ENCODE measurements around the gene YKT6.
"Not testable (repeated sequence)": the region's sequence is repeated elsewhere in the genome, so short reads cannot be mapped to it uniquely, and the experiment has no call there.

Gene YKT6

DNA sequence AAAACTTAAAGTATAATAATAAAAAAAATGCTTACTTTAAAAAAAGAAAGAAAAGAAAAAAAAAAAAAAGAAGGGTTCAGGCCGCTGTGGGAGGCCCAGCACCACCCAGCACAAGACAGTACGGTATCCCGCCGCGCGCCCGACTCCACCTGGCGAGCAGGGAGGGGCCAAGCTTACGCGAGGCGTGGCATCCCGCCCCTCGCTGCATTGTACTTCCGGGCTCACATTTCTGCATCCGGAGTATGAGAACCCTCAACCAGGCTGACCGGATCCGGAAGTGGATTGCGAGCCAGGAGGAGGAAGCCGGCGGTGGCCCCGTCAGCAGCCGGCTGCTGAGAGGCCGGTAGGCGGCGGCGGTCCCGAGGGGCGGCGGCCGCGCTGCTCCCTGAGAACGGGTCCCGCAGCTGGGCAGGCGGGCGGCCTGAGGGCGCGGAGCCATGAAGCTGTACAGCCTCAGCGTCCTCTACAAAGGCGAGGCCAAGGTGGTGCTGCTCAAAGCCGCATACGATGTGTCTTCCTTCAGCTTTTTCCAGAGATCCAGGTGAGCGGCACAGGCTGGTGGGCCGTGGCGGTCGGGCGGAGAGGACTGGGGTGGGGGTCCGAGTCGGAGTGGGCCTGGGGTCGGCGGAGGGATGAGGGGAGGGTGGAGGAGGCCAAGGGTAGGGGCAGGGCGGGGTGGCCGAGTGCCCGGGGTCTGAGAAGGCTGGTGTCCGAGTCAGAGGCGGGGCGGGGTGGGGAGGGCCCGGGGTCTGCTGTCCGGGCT is at the start of gene YKT6:
Gene YKT6, plus strand, starts transcription at position 280 of the 763 bp plus-strand sequence. Its CDS starts 158 bp downstream, at position 438.
- DNase-seq = peak; percentile 95

DNA sequence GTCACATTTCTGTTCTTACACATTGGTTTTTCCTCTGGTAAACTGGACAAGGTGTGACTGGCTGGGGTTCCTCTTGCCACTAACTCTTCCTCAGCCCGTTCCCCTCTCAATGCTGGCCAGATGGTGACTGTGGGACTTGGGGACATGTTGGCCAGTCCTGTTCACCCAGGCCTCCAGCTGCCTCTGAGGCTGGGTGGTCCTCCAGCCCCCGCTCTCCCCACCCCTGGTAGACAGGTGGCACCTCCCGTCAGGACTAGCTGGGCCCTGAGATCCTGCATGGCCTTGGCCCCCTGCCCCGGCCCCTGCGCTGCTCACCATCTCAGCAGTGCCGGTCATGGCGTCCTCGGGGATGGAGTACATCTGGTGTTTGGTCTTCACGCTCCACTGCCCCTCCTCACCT is 48.8 kb upstream of the YKT6 start:
- DNase-seq = no peak

DNA sequence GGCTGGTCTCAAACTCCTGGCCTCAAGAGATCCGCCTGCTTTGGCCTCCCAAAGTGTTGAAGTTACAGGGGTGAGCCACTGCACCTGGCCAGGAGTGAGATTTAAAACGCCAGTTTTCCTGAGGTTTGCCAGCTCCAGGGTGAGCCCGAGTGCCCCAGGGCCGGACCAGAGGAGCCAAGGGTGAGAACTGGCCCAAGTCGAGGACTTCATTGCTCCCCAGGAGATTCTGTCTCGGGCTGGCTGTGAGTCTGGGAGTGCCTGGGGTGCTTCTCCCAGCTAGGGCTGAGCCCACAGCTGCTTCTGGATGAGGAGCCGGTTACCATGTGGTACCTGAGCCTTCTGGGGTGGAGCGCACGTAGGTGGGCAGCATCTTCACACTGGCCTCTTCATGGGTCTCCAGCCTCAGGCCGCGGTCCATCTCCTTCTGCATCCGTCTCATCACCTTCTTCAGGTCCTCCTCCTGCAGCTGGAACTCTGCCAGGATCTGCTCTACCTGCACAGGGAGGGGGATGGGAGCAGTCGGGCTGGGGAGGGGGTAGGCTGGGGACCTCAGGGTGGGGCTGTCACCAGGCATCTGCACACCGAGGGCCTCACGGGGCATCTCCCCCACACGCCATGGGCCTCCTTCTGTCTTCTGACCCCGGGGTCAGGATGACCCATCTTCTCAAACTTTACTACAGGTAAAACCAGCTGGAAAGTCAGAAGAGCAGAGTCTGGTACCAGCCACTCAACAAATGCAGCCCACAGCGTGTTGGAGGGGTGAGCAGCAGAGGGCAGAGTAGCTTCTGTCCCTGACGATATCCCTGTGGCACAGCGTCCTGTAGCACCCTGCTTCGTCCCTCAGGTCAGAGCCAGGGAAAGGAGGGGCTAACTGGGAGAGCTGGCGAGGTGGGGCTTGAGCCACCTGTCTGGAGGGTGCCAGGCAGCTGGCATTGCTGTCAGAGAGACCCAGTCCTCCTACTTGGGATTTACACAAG is 47.5 kb upstream of the YKT6 start:
- DNase-seq = no peak

DNA sequence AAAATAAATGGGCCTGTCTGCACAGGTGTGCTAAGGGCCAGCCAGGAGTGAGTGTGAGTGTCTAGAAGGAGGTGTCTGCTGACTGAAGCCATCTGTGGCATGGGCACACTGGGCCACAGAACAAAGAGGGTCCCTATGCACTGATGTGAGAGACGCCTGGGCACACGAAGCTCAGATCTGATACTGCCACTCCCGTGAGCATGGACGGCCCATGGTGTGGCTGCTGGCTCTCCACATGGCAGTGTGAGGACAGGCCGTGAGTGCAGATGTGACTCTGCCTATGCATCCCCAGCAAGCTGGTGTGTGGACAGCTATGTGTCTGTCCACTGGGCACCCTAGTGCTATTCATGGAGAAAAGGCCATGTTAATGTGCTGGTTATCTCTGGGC is 46.8 kb upstream of the YKT6 start:
- DNase-seq = no peak

DNA sequence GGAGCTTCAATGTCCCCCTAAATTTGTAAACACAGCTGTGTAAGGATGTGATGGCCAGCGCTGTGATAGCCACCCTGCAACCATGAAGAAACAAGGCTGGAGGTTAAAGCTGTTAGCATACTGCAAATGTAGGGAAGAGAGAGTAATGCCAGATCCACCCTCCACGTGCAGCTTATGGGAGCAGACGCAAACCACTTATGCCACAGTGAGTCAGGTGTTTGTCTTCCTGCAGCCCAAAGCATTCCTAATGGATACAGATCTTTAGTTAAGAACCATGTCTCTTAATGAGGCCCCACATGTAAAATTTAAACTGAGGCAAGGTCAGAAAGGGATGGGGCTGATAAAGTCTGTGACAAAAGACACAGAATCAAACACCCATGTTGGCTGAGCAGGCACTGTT is 46.1 kb upstream of the YKT6 start:
- DNase-seq = no peak

DNA sequence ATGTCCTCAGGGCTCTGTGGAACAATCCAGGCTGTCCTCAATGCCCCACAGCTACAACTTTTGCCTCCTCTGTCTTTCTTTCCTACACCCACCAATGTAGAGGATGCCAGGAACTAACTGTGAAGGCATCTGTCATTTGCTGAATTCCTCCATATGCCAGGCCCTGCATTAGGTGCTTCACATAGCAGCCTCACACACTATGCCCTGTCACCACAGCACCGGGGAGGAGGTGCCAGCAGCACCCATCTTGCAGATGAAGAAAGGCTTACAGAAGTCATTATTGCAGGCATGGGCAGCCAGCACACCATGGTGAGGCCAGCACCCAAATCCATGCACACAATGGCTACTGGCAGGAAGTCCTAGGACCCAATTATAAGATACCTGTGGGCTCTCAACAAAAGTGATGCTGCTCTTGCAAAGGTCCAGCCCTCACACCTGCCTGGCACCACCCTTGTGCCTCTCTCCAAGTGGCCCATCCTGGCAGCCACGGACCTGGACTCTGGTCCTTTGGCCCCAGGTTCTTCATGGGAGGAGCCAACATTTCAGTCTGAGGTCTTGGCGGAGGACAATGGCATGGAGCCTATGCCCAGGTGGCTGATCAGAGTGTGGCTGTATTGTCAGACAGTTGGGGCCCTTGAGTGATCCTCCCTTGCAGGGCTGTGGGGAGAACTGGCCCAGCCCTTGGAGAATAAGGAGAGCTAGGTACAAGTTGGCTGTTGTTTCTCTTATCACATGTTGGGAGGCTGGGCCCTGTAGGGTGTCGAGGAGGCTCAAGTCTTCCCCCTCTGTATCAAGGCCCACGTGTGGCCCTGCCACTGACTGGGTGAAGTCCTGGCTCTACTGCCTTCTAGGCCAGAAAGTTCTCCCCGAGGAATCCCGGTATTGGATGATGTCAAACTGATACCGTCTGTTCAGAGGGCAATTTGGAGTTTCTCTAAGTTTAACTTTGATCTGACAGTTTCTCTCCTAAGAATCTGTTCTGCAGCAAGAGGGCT is 45.3 kb upstream of the YKT6 start:
- no peak for DNase-seq

DNA sequence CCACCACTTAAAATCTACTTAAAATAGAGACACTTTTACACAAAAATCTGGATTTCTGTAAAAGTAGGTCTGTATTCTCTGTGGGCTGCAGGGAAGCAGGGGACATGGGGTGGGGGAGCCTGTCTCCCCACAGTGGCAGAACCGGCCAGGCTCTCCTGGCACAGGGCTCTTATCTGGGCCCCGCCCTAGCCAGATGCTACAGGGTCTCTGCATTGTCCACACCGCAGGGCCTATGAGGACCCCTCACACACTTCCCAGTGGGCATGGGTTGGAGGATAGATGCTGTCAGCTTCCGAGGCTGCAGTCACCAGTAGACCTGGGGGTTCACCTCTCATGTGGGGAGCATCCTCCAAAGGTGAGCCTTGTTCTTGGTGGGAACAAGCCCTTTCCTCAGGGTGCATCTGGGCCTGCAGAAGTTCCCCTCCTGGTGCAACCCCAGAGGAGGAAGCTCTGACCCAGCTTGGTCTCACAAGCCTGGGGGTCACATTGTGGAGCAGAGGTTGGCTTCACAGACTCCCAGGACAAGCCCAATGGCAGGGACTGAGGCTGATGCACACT is 44.2 kb upstream of the YKT6 start:
- DNase-seq = no peak

DNA sequence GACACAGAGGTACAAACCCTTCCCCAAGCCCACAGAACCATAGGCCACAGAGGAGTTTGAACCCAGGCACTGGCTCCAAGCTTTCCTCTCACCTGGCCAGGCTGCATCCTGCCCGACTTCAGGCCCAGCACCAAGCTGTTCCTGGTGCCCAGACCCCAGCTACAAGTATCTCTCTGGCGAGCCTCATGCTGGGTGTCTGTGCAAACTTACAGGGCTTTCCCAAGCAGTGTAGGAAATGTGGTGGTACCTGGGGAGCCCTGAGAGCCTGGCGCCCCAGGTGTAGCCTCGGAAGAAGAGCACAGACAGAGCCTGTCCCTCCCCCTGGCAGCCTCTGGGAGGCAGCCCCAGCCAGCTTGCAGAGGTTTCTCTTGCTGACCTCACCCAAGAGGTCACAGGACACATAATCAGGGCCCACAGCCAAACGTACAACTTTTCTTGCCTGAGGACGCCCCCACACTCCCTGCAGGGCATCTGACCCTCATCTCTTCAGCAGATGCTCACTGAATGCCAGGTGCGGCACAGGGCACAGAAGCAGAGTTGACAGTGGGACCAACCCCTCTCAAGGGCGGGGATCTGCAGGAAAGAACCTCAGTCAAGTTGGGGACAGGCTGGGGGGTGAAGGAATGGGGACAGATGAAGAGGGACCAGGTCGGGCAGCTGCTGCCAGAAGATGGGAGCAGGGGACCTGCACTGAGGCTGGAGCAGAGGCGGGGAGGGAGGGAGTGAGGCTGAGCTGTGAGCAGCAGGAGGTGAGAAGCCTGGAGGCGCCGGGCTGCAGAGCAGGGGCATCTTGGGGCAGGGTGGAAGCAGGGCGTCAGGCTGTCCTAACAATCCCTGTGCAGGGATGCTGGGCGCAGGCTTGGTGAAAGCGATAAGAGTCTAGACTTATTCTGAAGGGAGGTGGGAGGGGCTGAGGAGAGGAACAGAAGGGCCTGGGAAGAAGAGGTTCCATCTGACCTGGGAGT is 43.4 kb upstream of the YKT6 start:
- no peak for DNase-seq

DNA sequence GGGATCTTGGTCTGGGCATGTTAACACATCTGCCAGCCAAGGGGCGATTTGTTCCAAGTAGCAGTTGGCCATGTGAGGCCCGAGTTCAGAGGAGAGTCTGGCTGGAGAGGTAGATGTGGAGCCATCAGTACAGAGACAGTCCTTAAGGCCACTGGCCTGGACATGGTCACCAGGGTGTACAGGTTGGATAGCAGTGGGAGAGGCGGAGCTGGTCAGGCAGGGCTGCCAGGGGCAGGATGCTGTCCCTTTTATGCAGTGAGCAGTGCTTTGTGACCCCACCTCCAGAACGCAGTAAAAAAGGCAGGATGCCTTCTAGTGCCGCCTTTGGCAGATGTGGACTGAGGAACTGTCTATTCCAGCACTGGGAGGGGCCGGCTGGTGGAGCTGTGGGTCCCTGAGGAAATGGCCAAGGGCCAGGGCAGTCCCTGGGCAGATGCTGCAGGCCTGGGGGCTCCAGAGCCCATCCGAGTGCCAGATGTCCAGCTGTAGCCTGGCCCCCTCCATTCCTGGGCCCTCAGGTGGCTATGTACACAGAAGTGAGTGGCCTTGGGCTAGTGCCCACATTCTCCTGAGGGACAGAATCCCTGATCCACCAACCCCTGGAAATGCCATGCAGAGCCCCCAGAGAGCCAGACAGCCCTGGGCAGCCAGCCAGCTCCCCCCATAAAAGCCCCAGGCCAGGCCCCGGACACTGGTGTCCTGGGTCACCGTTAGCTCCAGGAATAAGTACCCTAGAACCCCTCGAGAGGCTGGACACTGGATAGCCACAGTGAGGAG is 42.5 kb upstream of the YKT6 start:
- no peak for DNase-seq

DNA sequence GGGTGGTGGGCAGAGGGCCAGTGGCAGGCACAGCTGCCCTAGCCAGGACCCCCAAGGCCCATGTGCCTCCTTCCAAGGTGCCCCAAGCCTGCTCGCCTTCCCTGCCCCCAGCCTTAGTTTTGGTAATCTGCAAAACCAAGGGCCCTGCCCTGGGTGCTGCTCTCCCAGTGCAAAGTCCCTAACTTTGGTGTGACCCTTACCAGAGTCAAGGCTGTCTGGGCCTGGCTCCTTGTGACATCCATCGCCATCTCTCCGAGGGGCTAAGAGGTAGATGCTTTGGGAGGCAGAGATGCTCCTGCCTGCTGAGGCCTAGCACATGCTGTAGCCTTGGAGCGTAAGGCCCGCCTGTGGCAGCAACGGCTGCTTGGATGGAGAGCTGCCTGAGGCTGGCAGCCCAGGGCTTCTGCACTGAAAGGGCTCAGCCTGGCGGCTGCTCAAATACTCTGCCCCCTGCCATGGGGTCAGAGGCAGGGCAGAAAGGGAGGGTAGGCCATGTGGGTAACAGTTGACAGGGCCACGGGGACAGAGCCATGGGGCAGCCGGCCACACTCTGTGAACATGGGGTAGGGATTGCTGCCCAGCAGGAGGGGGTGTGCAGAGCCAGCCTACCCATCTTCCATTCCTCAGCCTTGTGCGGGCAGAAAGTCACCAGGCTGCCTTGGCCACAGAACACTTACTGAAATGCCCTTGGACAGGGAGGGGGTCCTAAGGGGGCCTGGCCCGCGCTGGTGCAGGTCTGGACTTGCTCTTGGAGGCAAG is 41.7 kb upstream of the YKT6 start:
- no peak for DNase-seq

DNA sequence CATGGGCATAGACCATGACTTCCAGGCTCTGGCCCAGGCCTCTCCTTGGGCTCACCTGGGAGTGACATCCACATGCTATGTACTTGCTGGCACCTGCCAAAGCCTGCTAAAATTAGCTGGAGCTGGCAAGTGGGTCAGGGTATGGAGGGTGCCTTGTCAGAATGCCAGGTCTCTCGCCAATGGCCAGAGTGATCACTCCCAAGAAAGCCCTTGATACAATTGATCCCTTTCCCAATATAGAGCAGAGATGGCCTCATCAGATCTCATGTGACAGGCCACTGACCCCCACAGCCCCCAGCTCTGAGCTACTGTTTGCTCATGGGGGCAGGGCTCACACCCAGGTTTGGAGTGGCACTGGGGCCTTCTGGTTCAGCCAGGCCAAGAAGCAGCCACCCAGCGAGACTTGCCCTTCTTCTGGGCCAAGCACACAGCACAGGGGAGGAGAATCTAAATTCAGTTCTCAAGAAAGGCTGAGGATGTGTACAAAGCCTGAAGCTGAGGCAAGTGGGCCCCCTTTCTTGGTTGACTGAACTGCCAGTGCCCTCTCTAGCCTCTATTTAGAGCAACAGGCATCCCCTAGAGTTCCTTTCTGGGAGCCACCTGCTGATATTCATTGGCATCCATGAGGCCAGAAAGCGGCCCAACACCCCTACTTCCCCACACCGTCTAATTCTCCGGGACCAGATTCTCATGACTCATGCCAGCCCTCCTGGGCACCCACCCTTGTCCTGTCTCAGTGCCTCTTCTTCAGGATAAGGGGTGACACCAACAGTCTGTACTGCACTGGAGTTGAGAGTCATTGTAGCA is 40.8 kb upstream of the YKT6 start:
- DNase-seq = no peak

DNA sequence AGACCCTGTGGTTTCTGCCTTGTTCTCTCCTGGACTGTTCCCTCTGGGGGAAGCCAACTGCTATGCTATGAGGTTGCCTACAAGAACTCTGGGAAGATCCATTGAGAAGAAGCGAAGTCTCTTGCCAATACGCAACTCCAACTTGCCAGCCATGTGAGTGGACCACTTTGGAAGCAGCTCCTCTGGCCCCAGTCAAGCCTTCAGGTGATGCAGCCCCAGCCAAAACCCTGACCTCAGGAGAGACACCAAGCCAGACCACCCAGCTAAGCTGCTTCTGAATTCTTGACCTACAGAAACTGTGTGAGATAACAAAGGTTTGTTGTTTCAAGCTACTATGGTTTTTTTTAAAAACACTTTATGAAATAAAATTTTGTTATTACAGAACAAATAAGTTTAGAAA is 39.4 kb upstream of the YKT6 start:
- DNase-seq = no peak

DNA sequence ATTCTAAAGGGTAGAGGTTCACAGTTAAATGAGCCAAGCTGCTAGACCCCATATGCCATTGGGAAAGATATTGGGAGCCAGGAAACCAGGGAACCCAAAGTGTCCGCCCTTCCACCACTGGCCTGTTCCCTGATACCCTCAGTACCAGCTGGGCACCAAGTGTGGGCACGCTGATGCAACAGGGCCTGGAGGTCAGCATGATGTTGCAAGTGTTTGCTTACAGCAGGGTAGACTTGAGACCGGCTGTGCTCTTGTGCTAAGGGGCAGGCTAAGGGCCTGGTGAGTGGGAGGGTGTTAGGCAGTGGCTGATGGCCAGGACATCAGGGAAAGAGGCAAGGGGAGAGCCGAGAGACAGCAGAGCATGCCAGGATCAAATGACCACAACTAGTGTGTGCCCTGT is 38.6 kb upstream of the YKT6 start:
- no peak for DNase-seq

DNA sequence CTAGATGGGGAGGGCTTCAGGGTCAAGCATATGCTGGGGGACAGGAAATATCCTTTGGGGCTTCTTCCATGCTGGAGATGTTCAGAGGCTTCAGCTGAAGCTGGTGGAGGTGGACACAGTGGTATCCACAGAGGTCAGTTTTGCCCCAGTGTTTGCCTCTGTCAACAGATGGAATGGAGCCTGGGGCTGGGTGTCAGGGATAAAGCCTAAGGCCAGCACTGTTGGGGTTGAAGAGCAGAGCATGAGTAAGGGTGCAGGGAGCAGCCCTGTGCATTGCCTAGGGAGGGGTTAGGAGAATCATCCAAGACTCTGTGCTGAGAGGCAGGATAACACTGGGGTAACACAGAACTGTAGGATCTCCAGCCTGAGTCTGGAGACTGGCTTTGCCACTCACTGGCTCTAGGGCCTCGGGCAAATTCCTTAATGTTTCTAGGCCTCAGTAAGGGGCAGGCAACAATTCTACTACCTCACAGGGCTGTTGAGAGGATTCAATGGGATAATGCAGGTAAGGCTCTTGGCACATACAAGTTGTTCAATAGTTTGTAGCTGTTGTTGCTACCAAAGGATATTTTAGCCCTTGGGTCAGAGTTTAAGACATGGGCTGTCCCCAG is 37.9 kb upstream of the YKT6 start:
- DNase-seq = no peak

DNA sequence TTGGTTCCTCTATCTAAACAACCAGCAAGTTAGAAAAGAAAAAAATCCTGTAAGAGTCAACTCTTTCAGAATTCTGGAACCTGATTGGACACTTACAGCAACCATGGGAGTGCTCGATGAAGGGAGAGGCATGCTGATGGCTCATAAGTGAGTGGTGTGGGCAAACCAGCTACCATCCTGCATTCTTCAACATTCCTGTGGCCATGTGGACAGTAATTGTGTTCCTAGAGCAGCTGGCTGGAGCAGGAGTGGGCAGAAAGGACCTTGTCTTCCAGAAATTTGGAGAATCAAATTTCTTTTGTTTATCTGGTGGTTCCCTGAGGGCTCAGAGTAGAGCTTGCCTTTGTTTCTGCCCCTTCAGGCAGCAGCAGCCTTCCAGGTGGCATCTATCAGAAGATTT is 37.2 kb upstream of the YKT6 start:
- DNase-seq = no peak

DNA sequence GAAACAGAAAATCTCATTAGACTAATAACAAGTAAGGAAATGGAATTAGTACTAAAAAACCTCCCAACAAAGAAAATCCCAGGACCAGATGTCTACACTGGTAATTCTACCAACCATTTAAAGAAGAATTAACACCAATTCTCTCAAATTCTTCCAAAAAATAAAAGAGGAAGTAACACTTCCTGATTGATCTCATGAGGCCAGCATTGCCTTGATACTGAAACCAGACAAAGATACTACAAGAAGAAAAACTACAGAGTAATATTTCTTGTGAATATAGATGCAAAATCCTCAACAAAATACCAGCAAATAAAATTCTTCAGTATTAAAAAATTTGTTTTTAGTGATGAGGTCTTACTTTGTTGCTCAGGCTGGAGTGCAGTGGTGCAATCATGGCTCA is 32.9 kb upstream of the YKT6 start:
- DNase-seq = no peak

DNA sequence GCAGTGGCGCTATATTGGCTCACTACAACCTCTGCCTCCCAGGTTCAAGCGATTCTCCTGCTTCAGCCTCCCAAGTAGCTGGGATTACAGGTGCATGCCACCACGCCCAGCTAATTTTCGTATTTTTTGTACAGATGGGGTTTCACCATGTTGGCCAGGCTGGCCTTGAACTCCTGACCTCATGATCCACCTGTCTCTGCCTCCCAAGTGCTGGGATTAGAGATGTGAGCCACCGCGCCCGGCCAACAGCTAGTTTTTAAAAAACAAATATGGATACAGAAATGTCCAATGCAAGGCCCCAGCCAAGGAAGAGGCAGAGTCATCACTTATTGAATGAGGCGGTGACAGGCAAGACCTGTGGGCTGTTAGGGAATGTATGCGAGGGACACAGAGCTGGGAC is 28.9 kb upstream of the YKT6 start:
- DNase-seq = not testable (repeated sequence)

DNA sequence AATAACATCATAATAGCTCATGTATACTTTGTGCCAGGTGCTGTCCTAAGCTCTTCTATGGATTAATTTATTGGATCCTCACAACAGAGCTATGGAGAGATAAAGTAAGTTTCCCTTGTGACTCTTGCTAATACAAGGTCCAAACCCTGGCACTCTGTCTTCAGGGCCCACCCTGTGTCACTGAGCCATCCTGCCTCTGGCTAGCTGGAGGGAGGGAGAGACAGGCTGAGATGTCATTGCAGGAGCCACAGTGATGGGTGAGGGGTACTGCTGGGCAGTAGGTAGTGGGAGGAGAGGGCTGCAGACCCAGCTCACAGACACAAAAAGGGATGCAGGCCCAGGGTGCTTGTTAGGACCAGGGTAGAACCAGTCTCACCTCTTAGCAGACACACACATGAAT is 28.4 kb upstream of the YKT6 start:
- DNase-seq = no peak

Measured in CD4-positive, alpha-beta T cell treated with Interleukin-6 for 4 hours (primary cell).